GM12878 (cell line): ENCODE measurements around the gene BTBD6.

Experiments
- BACH1 ChIP-seq: fragments of 450-650 bp; IDR thresholded peaks from 2 replicates; pipeline ENCODE4 v1.6.1; 2017; ENCODE audit warnings: mild to moderate bottlenecking, borderline replicate concordance
- CTCF ChIP-seq, 3 experiments: IDR thresholded peaks in 2 of 3; conservative IDR thresholded peaks in 1 of 3; 2 replicates each; pipeline ENCODE4 v1.5.1; 2011; ENCODE audit warnings: low read depth in 3 of 3, low read length in 3 of 3, mild to moderate bottlenecking in 3 of 3, control low read depth in 2 of 3, moderate library complexity in 2 of 3, inconsistent platforms in 1 of 3, mixed read lengths in 1 of 3; ENCODE audit not compliant: control insufficient read depth in 2 of 3, insufficient read depth in 1 of 3; ENCODE audit errors: extremely low read depth in 1 of 3
- EP300 ChIP-seq, 2 experiments: fragments of 150-350 bp in 1 of 2; IDR thresholded peaks; 2 replicates each; pipeline ENCODE4 v1.6.1; 2011 to 2012; ENCODE audit warnings: low read depth in 2 of 2, low read length in 2 of 2, borderline replicate concordance in 1 of 2, improper control_type of control experiment in 1 of 2, inconsistent platforms in 1 of 2; ENCODE audit not compliant: control insufficient read depth in 1 of 2
- EZH2 ChIP-seq: IDR thresholded peaks from 2 replicates; pipeline ENCODE4 v1.6.1; 2012; ENCODE audit warnings: low read depth, mild to moderate bottlenecking, control low read depth, inconsistent platforms, low read length, borderline replicate concordance; ENCODE audit not compliant: control insufficient read depth
- GABPA ChIP-seq: IDR thresholded peaks from 2 replicates; pipeline ENCODE4 v1.6.1; 2014; ENCODE audit warnings: antibody characterized with exemption, low read depth, mild to moderate bottlenecking, inconsistent platforms
- MYC ChIP-seq: IDR thresholded peaks from 2 replicates; pipeline ENCODE4 v1.6.1; 2011; ENCODE audit warnings: mild to moderate bottlenecking, low read length, moderate library complexity, inconsistent platforms; ENCODE audit not compliant: insufficient read depth, insufficient replicate concordance, insufficient read length, severe bottlenecking
- NR2C2 ChIP-seq: IDR thresholded peaks from 2 replicates; pipeline ENCODE4 v1.6.1; 2011; ENCODE audit warnings: borderline replicate concordance, low read depth; ENCODE audit not compliant: control insufficient read depth, insufficient read length
- PML ChIP-seq: IDR thresholded peaks from 2 replicates; pipeline ENCODE4 v1.6.1; 2012; ENCODE audit warnings: low read length, inconsistent platforms
- POLR2A ChIP-seq: IDR thresholded peaks from 2 replicates; pipeline ENCODE4 v1.6.1; 2011; ENCODE audit warnings: low read depth, mild to moderate bottlenecking, low read length
- POLR2AphosphoS5 ChIP-seq: IDR thresholded peaks from 2 replicates; pipeline ENCODE4 v1.6.1; 2011; ENCODE audit warnings: mild to moderate bottlenecking, low read length, inconsistent platforms
- ZNF274 ChIP-seq: IDR thresholded peaks from one replicate; pipeline ENCODE4 v1.8.0; 2011; ENCODE audit not compliant: insufficient read length, insufficient read depth

GRCh38 chr14:105271224-105271890, 23.0 kb downstream of the BTBD6 start:
- TF ChIP-seq CTCF (IDR thresholded peaks at IDR 0.05 in 2 of 3, conservative IDR thresholded peaks at IDR 0.05 in 1 of 3; ENCODE audit: control insufficient read depth in 2 of 3, extremely low read depth in 1 of 3, insufficient read depth in 1 of 3, low read depth in 3 of 3, low read length in 3 of 3) (no peak), MYC (no peak), NR2C2 (no peak), ZNF274 (no peak), EZH2 (no peak), PML (no peak), GABPA (no peak), POLR2AphosphoS5 (no peak), POLR2A (no peak), EP300 (IDR thresholded peaks at IDR 0.05; ENCODE audit: borderline replicate concordance in 1 of 2, control insufficient read depth in 1 of 2, low read depth in 2 of 2, low read length in 2 of 2) (no peak), BACH1 (no peak)
